Erythroblast (primary cell): Measurements from ENCODE around the gene ANKRD12.
A peak's percentile ranks its signal among the peaks of the same experiment; 100 is the strongest.

Source experiments
- DNase-seq, 2 experiments: peaks; one replicate each; lab custom pipeline; 2025; lab: John Stamatoyannopoulos, UW
- GATA1 ChIP-seq: IDR thresholded peaks from 2 replicates; pipeline ENCODE4 v1.6.1; 2011; ENCODE audit warnings: low read depth, mild to moderate bottlenecking, control low read depth, low read length, moderate library complexity
- POLR2A ChIP-seq: IDR thresholded peaks from 2 replicates; pipeline ENCODE4 v1.6.1; 2011; ENCODE audit warnings: mild to moderate bottlenecking, low read length

The ANKRD12 gene

GRCh38 chr18:9101730-9102507 lies 34.7 kb upstream of the ANKRD12 start:
- TF ChIP-seq GATA1 = no peak
- TF ChIP-seq POLR2A = peak; percentile 54
- peak; percentile 45 to 51 for DNase-seq

- TF ChIP-seq GATA1 (no peak), POLR2A (peak; percentile 84)
- peak; percentile 98 to 99 for DNase-seq
These were observed 33.8 kb upstream of the ANKRD12 start, which contains the start of gene NDUFV2 for GRCh38 chr18:9102508-9103375. NDUFV2 (plus strand) TSS chr18:9102699; CDS start chr18:9102744, 45 bp downstream.

- peak; percentile 62 to 74 for DNase-seq
These were observed 33.2 kb upstream of the ANKRD12 start for GRCh38 chr18:9103376-9103873.

GRCh38 chr18:9104244-9104901 lies 32.2 kb upstream of the ANKRD12 start:
- TF ChIP-seq POLR2A (no peak), GATA1 (no peak)
- peak; percentile 67 to 68 for DNase-seq

More at GRCh38 chr18:9103376-9103873, 33.2 kb upstream of the ANKRD12 start:
- TF ChIP-seq POLR2A = no peak
- TF ChIP-seq GATA1 = no peak

GRCh38 chr18:9105420-9105819 lies 31.2 kb upstream of the ANKRD12 start:
- no peak for TF ChIP-seq GATA1
- no peak for TF ChIP-seq POLR2A
- DNase-seq = peak in 1 of 2 experiments; percentile 25

GRCh38 chr18:9106094-9106493 lies 30.5 kb upstream of the ANKRD12 start:
- no peak for DNase-seq
- TF ChIP-seq POLR2A (no peak), GATA1 (no peak)

GRCh38 chr18:9106800-9107584 lies 29.6 kb upstream of the ANKRD12 start:
- TF ChIP-seq GATA1 = no peak
- no peak for TF ChIP-seq POLR2A
- peak in 1 of 2 experiments; percentile 30 for DNase-seq

- DNase-seq = no peak
- no peak for TF ChIP-seq GATA1
- no peak for TF ChIP-seq POLR2A
These were observed 27.7 kb upstream of the ANKRD12 start for GRCh38 chr18:9108911-9109310.

GRCh38 chr18:9109523-9109922 lies 27.1 kb upstream of the ANKRD12 start:
- no peak for DNase-seq
- TF ChIP-seq GATA1 = no peak
- TF ChIP-seq POLR2A = no peak

- peak in 1 of 2 experiments; percentile 45 for DNase-seq
- TF ChIP-seq GATA1 (no peak), POLR2A (no peak)
These were observed 23.0 kb upstream of the ANKRD12 start for GRCh38 chr18:9113468-9114149.

GRCh38 chr18:9115984-9116383 lies 20.6 kb upstream of the ANKRD12 start:
- no peak for TF ChIP-seq GATA1
- no peak for TF ChIP-seq POLR2A
- no peak for DNase-seq
